GM18507 (cell line): Measurements from ENCODE around the gene P2RY13.

Experiments
- DNase-seq: peaks from one replicate; pipeline ENCODE4 v3.0.0; 2011; ENCODE audit warnings: low read depth; ENCODE audit not compliant: insufficient read length; ENCODE audit errors: extremely low spot score
- FAIRE-seq: peaks from 2 replicates; lab custom pipeline; 2011; peaks lifted over from hg19 to GRCh38; lab: Jason Lieb, UNC

P2RY13 gene

DNA sequence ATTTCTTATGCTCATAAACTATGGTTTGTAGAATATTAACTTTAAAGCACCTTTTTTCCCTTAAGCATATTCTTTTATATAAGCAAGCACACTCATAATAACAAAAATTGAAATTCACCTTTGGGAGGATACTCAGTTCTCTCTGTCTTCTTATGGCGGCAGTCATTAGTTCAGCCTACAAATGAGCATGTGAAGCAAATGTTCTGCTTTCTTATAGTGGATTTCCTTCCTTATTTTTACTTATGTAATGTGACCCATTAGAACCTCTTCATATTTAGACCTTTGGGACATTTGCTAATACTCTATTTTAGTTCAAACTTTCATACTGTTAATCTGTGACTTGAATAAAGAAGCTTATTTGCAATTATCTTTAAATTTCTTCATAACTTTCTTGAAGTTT is at the start of gene P2RY13:
Gene P2RY13 (minus strand): TSS at position 187 of the 400 bp plus-strand sequence. CDS start 21 bp downstream, at position 166.
- no peak for DNase-seq

GRCh38 chr3:151377768-151378385 is 48.5 kb upstream of the P2RY13 start:
- no peak for DNase-seq
- FAIRE-seq = peak; percentile 83

More for the DNA sequence above, at the start of gene P2RY13:
- FAIRE-seq = no peak

- DNase-seq (no peak), FAIRE-seq (no peak)
These were observed 42.9 kb upstream of the P2RY13 start for GRCh38 chr3:151372063-151372820.

GRCh38 chr3:151371526-151371925 is 42.2 kb upstream of the P2RY13 start:
- FAIRE-seq = no peak
- no peak for DNase-seq

DNA sequence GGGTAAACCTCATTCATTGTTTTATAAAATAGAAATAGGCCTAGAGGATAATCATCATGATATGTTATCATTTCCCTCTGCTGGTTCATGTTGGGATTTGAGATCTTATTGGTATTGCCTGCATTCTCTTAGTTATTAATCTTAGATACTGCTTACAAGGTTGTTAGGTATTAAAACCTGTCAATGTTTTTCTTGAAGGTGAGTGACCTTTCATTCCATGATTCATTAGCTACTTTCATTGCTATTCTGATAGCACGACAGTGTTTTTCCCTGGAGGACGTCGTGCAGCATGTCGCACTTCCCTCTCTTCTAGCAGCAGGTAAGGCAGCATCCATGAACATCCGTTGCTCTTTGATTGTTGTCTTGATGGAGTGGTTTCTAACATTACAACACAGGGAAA is 38.1 kb upstream of the P2RY13 start:
- FAIRE-seq (no peak), DNase-seq (no peak)

DNA sequence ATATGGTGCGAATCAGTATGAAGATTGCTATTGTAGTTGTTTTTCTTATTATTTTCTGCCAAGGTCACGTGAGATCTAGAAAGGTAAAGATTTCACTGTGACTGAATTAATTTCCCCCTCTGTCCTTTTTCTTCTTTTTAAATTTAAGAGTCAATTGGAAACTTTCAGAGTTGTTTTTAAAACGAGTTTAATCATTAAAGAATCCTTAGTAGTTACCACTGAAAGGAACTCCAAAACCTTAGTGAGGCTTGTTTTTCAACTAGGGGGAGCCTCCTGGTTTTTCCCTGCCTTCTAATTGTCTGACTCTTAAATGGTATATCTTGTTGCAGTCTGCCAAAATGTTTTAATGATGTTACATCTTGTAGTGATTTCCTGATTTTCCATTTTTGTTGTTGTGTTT is 37.6 kb upstream of the P2RY13 start:
- FAIRE-seq (no peak), DNase-seq (no peak)

GRCh38 chr3:151362751-151363174 is 33.4 kb upstream of the P2RY13 start:
- DNase-seq (no peak), FAIRE-seq (no peak)

- DNase-seq (no peak), FAIRE-seq (no peak)
These were observed 28.1 kb upstream of the P2RY13 start for GRCh38 chr3:151357463-151357850.

GRCh38 chr3:151356794-151357462 is 27.6 kb upstream of the P2RY13 start:
- FAIRE-seq = no peak
- no peak for DNase-seq

GRCh38 chr3:151351648-151352047 is 22.3 kb upstream of the P2RY13 start:
- FAIRE-seq = no peak
- DNase-seq = no peak

GRCh38 chr3:151351219-151351618 is 21.9 kb upstream of the P2RY13 start:
- DNase-seq = no peak
- FAIRE-seq = peak; percentile 65

GRCh38 chr3:151350656-151351055 is 21.3 kb upstream of the P2RY13 start:
- DNase-seq (no peak), FAIRE-seq (no peak)

- DNase-seq (no peak), FAIRE-seq (peak; percentile 5)
These were observed 18.1 kb upstream of the P2RY13 start for GRCh38 chr3:151347432-151347831.

GRCh38 chr3:151346292-151346691 is 16.9 kb upstream of the P2RY13 start:
- DNase-seq (no peak), FAIRE-seq (no peak)

- FAIRE-seq (no peak), DNase-seq (no peak)
These were observed 16.5 kb upstream of the P2RY13 start for GRCh38 chr3:151345859-151346258.

DNA sequence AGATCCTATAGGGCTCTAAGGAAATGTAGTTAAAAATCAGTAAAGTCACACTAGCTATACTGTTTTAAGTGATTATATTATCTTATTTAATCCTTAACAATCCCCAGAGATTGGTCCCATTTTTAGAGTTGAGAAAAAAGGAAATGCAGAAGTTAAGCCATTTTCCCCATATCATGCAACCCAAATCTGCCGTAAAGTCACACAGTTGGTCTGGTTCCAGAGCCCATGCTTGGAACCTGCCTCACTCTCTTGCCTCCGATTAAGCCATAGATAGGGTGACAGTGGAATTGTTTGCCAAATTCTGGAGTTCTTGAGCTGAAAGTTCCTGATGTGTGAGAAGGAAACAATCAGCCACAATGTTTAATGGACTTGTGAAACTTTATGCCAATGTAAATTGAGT is 2.3 kb upstream of the P2RY13 start:
- DNase-seq (no peak), FAIRE-seq (no peak)

GRCh38 chr3:151330899-151331298 is 1.6 kb upstream of the P2RY13 start:
- no peak for DNase-seq

GRCh38 chr3:151330379-151330778 is 1.0 kb upstream of the P2RY13 start:
- DNase-seq = no peak
- FAIRE-seq = no peak

More at GRCh38 chr3:151330899-151331298, 1.6 kb upstream of the P2RY13 start:
- no peak for FAIRE-seq

DNA sequence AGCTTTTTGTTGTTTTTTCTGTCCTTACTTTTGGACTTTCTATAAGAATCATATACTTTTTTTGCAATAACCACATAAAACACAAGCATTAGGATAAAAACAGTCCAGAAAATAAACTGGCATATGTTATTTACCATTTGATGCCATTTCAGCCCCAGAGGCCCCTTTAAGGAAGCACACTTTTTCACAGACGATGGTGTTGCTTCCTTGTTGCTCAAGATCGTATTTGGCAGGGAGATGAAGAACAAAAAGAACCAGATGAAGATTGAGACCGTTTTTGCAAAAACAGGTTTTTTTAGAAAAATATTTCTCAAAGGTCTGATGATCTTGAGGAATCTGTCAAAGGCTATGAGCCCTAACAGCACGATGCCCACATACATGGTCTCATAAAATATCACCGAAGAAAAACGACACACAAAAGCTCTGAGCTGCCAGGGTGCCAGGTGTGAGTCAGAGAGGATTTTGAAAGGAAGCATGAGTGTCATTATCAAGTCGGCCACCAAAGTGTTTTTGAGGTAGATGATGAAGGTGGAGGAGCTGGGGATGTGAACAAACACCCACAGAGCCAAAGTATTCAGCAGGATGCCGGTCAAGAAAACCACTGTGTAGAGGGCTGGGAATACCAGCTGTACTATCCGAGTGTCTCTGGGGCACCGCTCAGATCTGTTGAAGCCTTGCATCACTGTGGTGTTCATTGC is 902 bp downstream of the P2RY13 start:
- DNase-seq = no peak
- FAIRE-seq = no peak

DNA sequence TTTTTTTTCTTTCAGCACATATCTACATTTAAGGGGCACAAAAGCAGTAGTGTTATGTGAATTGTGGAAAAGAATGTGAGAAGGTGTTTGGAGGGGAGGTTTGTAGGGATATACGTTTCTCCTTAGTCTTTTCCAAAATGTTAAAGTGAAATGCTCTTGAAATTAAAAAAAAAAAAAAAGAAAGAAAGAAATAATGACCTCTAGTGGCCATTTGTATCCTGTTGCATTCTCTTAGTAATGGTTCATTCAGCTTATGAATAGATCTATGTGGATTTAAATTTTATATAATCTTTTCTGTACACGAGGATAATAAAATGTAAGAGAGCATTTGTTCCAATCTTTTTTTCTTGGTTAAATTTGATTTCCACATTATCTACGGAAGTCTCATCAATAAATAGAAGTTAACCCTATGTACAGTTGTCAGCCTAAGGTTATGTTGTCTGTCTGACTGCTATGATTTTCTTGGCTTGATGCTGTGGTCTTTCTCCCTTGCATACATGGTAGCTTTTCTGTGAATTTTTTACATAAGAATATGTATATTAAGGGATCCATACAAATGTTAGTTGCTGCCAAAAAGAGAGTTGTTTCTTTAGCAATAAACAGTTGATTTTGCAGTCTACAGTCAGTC is 1.7 kb downstream of the P2RY13 start:
- FAIRE-seq = no peak
- DNase-seq = no peak
